GM13977 (cell line): ENCODE data around the gene TNN.
A peak's percentile ranks its signal among the peaks of the same experiment; 100 is the strongest.

ENCODE experiments used
- DNase-seq: peaks from one replicate; pipeline ENCODE4 v3.0.0; 2012; ENCODE audit warnings: low spot score
- CTCF ChIP-seq: IDR thresholded peaks from 2 replicates; pipeline ENCODE4 v1.5.1; 2012; ENCODE audit warnings: mild to moderate bottlenecking, control low read depth; ENCODE audit not compliant: insufficient read depth; ENCODE audit errors: extremely low read depth, missing control alignments
- in situ Hi-C: fragments of 300-500 bp; cut with MboI; formaldehyde crosslinking; loops from one replicate; pipeline ENCODE4 v1.12.0; 2022; ENCODE audit warnings: low sequenced_read_pairs, low pct_unique_long_range_greater_than_20kb, mixed read lengths, inconsistent platforms; ENCODE audit not compliant: unreplicated experiment

The TNN gene

GRCh38 chr1:175154629-175155472 is 87.2 kb downstream of the TNN start:
- in situ Hi-C loops: loop anchor here (25.0 kb wide), 2 partner anchors 607 to 907 kb away; no protein-coding TSS in a partner anchor
- TF ChIP-seq CTCF: peak; percentile 92
- DNase-seq: peak; percentile 70

- DNase-seq: no peak
- in situ Hi-C loops: loop anchor here (25.0 kb wide), 2 partner anchors 607 to 907 kb away; no protein-coding TSS in a partner anchor
- TF ChIP-seq CTCF: no peak
These were observed 87.8 kb downstream of the TNN start for GRCh38 chr1:175155473-175155856.

- TF ChIP-seq CTCF: no peak
- no peak for DNase-seq
- in situ Hi-C loops: loop anchor here (25.0 kb wide), 2 partner anchors 606 to 906 kb away; no protein-coding TSS in a partner anchor
These were observed 88.3 kb downstream of the TNN start for GRCh38 chr1:175155936-175156335.

GRCh38 chr1:175157200-175157599 is 89.6 kb downstream of the TNN start:
- in situ Hi-C loops: loop anchor here (25.0 kb wide), 2 partner anchors 605 to 905 kb away; no protein-coding TSS in a partner anchor
- no peak for DNase-seq
- TF ChIP-seq CTCF: no peak

- no peak for TF ChIP-seq CTCF
- no peak for DNase-seq
- in situ Hi-C loops: loop anchor here (25.0 kb wide), 2 partner anchors 604 to 904 kb away; no protein-coding TSS in a partner anchor
These were observed 90.5 kb downstream of the TNN start for GRCh38 chr1:175158170-175158591.

GRCh38 chr1:175162955-175163354 is 95.3 kb downstream of the TNN start:
- DNase-seq: no peak
- TF ChIP-seq CTCF: no peak
- in situ Hi-C loops: loop anchor here (5.0 to 25.0 kb wide), 3 partner anchors 159 to 899 kb away; no protein-coding TSS in a partner anchor
